GM18508 (cell line): ENCODE data around the gene SLC39A8.
"Not testable (repeated sequence)": the region's sequence is repeated elsewhere in the genome, so short reads cannot be mapped to it uniquely, and the experiment has no call there.

Experiments
- ATAC-seq: cut with Tn5 transposase; IDR thresholded peaks from one replicate; pipeline ENCODE4 v1.9.1; 2021; ENCODE audit warnings: moderate number of reproducible peaks; ENCODE audit not compliant: insufficient read depth, unreplicated experiment

Gene SLC39A8

DNA sequence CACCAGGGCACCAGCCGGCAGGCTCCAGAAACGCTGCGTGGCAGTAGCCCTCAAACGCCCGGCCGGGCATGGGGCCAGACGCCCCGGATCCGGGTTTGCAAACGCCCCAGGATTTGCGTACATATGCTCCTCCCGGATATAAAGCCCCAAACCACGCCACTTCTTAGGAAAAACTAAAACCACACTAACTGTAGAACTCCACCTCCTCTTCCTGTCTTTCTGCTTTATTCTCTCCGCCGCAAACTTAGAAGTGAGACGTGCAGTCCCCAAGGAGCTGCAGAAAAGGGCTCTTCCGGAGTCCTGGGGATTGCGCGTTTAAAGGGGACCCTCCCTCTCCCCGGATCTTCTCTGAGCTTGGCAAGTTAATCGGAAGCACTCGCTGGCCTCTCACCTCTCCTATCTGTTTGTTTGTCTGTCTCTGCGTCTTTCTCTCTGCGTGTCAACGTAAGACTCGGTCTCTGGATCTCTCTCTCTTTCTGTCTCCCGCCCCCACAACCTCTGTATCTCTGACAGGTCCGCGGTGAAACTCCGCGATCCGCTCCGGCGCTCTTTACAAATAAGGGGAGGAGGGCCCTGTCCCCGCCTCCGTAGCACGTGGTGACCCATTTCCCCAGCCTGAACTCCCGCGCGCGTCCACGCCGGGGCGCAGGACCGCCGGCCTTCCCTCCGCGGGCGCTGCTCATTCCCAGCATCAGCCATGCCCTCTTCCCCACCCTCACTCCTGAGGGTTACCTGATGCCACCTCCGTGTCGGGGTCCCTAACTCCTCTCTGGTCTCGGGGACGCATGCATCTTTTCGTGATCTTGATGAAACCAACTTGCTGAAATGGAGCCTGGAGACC is at the start of gene SLC39A8:
SLC39A8 (minus strand) TSS at position 529 of the 841 bp plus-strand sequence. CDS start 820 bp downstream, outside the sequence.
- ATAC-seq: peak; percentile 77

- ATAC-seq: no peak
Measured at GRCh38 chr4:102392033-102392744, 46.9 kb upstream of the SLC39A8 start.

GRCh38 chr4:102390438-102390837 is 45.2 kb upstream of the SLC39A8 start:
- peak; percentile 85 for ATAC-seq

DNA sequence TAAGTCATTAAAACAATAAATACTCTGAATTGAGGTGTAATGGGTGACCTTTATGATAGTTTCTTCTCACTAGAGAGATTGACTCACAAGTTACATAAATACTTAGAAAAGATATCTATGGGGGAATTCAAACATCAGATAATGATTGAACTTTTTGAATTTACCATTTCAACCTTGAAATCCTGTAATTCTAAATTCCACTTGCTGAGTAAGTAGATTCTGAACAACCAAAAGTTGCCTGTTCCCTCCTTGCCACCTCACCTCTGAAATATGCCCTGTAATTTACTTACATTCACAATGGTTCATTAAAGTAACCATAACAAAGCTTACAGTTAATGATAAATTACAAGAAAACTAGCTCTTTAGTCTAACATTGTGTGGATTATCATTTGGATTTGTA is 43.3 kb upstream of the SLC39A8 start:
- no peak for ATAC-seq

DNA sequence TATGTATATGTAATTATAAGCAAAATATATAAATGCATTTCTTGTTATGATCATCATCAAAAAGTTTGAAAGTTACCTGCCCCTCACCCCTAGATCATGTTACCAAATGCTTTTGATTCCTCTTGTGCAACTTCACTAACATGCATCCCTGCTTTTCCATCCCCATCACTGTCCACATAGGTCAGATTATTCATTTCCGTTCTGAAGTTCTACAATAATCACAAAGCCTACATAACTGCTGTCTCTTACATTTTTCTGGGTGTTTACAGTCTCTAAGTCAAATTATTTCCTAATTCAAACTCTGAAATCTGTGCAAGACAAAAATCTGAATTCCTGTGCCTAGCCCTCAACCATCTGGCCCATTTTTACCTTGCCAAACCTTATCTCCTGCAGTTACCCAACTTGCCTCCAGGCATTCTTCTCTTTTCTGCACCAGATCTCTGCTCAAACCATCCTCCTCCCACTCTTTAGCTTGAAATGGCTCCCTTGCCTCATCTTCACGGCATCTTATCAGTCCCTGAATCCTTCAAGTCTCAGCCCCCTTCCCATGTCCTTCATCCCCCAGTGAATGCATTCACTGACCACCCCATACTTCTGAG is 42.4 kb upstream of the SLC39A8 start:
- no peak for ATAC-seq

DNA sequence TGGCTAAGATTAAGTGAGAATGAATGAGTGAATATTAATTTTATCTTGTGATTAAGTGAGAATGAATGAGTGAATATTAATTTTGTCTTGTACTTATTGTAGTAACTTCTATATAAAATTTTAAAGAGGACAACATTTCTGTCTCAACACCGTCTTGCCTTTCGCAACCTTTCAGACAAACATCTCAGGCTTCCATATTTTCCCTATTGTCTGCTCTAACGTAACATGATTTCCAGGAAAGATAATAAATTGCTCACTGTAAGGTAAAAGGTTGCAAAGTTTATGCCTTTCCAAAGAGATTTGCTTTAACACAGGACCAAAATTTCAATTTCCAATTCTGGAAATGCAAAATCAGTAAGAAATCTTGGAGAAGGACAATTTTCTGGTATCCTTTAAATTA is 41.7 kb upstream of the SLC39A8 start:
- no peak for ATAC-seq

- not testable (repeated sequence) for ATAC-seq
Measured at GRCh38 chr4:102380253-102380652, 35.0 kb upstream of the SLC39A8 start.

DNA sequence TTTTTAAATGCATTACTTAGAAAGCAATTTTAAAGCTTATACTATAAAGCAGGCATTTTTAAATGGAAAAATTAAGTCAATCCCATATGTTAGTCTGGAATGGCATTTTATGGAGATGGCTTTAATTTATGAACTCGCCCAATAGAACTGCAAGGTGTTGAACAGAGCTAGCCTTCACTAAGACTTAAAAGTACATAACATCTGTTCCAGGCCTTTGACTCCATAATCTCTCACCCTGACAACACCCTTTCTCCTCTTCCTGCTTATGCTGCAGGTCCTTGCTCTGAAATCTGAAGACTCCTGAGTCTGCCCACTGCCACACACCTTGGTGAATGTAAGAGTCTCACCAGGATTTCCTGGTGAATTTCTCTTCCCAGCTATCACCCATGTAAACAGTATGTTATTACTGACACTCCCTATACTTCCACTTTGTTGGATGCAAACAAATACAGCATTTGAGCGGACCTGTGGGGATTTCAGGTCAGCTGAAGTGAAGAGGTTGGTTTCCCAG is 17.7 kb upstream of the SLC39A8 start:
- no peak for ATAC-seq

DNA sequence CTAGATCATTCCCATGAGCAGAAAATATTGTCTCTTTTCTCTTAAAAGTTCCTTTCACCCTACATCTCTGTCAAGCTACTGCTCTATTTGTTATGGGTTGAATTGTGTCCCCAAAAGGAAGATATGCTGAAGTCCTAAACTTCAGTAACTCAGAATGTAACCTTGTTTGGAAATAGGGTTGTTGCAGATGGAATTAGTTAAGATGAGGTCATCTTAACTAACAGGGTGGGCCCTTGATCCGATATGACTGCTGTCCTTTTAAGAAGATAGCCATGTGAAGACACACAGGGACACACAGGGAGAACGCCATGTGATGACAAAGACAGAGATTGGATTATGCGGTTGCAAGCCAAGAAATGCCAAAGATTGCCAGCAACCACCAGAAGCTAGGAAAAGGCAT is 12.8 kb upstream of the SLC39A8 start:
- no peak for ATAC-seq

GRCh38 chr4:102357637-102358036 is 12.4 kb upstream of the SLC39A8 start:
- not testable (repeated sequence) for ATAC-seq

DNA sequence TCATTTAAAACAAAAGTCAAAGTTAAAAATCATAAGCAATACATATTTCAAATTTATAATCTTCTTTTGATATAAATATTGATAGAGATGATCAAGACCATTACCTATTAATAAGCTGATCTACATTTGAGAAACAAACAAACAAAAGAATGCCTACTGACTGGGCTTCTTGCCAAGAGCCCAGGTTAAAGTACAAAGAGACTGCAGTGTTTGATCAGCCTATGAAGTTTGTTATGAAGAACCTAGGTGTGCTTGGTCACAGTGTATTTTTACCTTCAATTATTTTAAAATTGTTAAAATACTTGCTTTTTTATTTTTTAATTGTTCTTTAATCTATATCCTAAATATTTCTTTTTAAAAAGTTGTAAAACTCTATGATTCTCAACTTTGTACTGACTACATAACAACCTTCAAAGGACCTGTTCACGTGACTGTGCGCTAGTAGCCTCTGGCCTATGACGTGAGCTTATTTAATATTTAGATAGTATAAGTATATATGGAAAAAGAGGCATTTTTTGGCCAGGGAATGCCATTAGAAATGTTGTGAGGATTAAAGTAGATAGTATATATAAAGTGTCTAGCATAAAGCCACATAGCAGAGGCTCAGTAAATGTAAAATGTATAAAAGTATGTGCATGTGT is 11.4 kb upstream of the SLC39A8 start:
- ATAC-seq: no peak

GRCh38 chr4:102355748-102356147 is 10.5 kb upstream of the SLC39A8 start:
- ATAC-seq: no peak

GRCh38 chr4:102354671-102355454 is 9.6 kb upstream of the SLC39A8 start:
- no peak for ATAC-seq

DNA sequence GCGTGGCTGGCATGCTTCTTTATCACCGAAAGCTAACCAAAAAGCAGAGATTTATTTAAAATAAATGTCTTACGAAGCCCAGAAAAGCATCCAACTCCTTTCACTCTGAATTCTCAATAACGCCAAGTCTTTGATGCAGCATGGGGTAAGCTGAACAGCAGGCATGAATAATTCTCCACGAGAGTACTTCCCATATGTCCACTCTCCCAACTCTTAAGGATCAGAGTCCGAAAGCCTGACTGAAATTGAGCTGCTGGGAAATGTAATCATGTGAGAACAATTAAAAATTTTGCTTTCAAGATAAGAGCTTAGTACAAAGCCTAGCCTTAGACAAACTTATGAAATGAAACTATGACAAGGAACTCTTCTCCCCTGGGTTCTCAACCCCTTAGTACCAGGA is 7.5 kb upstream of the SLC39A8 start:
- ATAC-seq: no peak

DNA sequence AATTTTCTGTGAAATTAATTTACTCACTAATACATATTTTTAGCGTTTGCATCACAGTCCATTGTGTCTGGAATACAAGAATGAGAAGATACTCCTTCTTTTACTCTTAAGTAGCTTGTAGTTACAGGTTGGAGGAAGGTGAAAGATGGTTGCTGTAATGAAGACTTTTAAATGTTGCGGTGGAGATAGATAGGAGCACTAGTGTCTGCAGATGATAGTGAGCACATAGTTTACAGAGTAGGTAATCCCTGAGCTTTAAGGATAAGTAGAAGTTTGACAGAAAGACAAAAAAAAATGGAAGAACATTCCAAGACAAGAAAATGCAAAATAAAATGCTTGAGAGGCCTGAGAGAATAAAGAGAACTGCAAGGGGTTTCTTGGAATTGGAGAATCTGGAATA is 5.4 kb upstream of the SLC39A8 start:
- ATAC-seq: no peak

DNA sequence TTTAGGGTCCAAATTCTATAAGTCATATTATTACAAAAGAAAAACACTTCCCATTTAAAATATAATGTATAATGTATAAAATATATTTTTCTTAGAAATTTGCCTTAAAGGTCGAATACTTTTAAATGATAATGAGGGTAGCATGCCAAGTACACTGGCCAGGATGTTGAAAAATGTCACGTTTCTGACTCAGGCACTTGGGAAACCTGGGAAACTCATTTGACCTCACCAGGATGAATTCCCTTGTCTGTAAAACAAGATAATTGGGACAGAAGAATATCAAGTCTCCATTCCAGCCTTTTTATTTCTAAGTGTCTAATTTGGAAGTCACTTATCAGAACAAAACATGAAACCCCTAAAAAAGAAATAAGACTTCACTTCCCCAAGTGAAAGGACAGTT is 3.4 kb upstream of the SLC39A8 start:
- ATAC-seq: no peak

DNA sequence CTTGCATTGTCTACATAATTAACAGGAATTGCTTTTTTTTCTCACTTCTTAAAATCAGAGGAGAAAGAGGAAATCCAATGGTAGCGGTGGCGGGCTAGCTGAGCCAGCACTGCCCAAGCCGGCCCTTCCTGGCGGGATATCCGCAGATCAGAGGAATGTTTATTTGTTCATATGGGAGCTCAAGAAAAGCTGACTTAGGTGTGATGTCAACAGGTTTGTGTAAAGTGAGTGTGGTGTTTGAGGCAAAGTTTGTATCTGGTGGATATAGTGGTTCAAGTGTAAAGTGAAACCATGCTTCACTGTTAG is 466 bp upstream of the SLC39A8 start:
- no peak for ATAC-seq

DNA sequence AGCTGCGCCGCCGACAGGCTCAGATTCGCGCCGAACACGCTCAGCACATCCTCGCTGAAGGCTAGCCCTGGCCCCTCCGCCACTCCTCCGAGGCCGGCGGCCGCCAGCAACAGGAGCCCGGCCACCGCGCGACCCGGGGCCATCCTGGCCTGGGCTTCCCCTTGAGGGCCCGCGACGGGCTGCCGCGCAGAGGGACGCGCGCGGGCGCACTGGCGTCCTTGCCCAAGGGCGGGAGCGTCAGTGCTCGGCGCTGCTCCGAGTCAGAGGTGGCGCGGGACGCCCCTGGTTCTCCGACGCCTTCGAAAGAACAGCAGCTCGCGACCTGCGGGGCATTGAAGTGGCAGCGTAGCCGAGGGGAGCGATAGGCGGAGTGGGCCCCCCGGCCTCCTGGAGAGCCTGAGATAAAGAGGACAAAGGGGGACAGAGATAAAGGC is 745 bp downstream of the SLC39A8 start:
- peak; percentile 28 for ATAC-seq

DNA sequence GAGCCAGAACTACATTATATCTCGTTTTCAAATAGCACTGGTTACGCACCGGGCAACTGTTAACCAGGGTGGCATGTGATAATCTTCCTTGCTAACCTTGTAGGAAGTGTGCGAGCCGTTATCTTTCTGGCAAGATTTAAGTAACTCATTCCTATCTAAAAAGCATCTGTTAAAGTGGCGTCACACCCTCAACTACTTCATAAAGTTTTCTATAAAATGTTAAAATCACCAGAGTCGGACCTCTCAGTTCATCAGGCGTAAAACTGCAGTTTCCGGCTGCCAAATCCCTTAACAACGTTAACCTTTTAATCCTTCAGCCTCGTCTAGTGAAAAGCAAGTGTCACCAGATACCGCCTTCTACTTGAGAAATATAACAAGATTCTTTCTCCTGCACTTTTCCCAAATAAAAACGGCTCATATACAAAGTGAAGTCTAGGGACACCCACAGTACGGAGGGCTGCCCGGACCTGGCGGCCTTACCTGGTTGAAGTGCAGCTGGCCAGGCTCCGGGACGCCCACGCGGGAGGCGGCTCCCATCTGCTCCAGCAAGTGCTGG is 1.2 kb downstream of the SLC39A8 start:
- peak; percentile 24 for ATAC-seq
